Temporal lobe (tissue), 2 donors: ENCODE measurements around the gene SPTAN1. TPM values are rescaled to one million over a fixed set of nuclear protein-coding genes. Genes with fewer than 3 reads are reported as not detected.

Experiments used
- small RNA-seq: library from RNA; depleted of rRNA; stranded (forward); fragments of <200 nt; gene quantifications from one replicate; pipeline ENCODE3, GENCODE V24; 2014; ENCODE audit warnings: low replicate concordance
- total RNA-seq: library from RNA; depleted of rRNA; stranded (reverse); fragments of >200 nt; gene quantifications from one replicate; pipeline ENCODE4 v1.2.3, GENCODE V29; 2014

The SPTAN1 gene
- total RNA-seq, 1 donor from 2014 or later: 862 TPM

Small RNAs within 50 kb of the gene (small RNA-seq; reads per million reads assigned to genes)
- not detected for gene RNU7-171P

Other genes starting within 250 kb of the SPTAN1 start
- gene TRUB2, start 230.1 kb upstream of the SPTAN1 start, total RNA-seq: 14.0 TPM
- gene COQ4, start 229.7 kb upstream of the SPTAN1 start, total RNA-seq: 10.3 TPM
- 17.0 TPM for gene SLC27A4, start 212.1 kb upstream of the SPTAN1 start, total RNA-seq
- 15.2 TPM for gene URM1, start 181.2 kb upstream of the SPTAN1 start, total RNA-seq
- 16.0 TPM for gene CERCAM, start 131.7 kb upstream of the SPTAN1 start, total RNA-seq
- gene ODF2, start 96.6 kb upstream of the SPTAN1 start, total RNA-seq: 13.3 TPM
- 17.5 TPM for gene GLE1, start 47.9 kb upstream of the SPTAN1 start, total RNA-seq
- 23.4 TPM for gene DYNC2I2, start 104.3 kb downstream of the SPTAN1 start, total RNA-seq
- 416 TPM for gene SET, start 136.6 kb downstream of the SPTAN1 start, total RNA-seq
- gene PKN3, start 149.9 kb downstream of the SPTAN1 start, total RNA-seq: 0.74 TPM
- gene ZDHHC12, start 171.5 kb downstream of the SPTAN1 start, total RNA-seq: 1.7 TPM
- 30.2 TPM for gene ZER1, start 219.3 kb downstream of the SPTAN1 start, total RNA-seq
- 10.1 TPM for gene TBC1D13, start 234.7 kb downstream of the SPTAN1 start, total RNA-seq